ENCODE measurements around the gene PSMB11. TPM values are rescaled to one million over a fixed set of nuclear protein-coding genes. Genes with fewer than 3 reads are reported as not detected.

Gene PSMB11
- total and polyA plus RNA-seq, 5 experiments from 2014 or later, result 0.12 to 0.36 (median 0.23) TPM; not detected in 2

DNA sequence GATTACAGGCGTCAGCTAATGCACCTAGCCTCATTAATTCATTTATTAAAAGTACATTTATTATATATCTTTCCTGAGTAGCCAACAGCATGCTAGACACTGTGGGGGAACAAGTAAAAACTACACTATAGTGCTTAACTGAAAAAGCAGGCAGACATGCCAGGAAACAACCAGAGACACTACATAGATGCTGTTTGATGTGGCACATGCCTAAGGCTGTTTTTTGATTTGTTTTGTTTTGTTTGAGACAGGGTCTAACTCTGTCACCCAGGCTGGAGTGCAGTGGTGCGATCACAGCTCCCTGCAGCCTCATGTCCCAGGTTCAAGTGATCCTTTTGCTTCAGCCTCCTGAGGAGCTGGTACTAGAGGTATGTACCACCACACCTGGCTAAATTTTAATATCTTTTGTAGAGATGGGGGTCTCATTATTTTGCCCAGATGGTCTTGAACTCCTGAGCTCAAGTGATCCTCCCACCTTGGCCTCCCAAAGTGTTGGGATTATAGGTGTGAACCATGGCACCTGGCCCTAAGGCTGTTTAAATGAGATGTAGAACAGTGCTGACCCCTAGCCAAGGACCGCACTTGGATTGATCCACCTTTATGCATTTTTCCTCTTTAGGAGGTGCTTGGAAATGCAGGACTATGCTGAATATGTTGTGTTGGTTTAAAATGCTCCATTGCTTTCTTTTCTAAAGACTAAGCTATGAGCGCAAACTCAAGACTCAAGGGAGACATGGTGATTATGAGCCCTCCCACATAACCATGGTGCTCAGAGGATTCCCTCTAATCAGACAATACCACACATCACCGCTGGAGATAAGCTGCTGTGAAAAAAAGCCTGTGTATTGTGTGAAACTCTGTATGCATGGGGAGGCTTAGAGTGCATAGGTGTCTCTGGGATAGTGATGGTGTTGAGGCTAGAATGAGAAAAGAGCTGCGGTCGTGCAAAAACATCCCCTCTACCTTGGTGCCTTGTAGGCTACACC lies 21.6 kb upstream of the PSMB11 start:
- H3K27me3 Mint-ChIP-seq, result peaks cover 0 to 3% (median 0%) of the 10 kb centered on the region in 5 donors
- H3K36me3 Mint-ChIP-seq, result peaks cover 2 to 16% (median 3%) of the 10 kb centered on the region in 3 donors
- POLR2A ChIA-PET, result interaction anchor here (1.2 to 2.1 kb wide), 3 partner anchors 8 to 14 kb away, joined by 3 to 16 read pairs (median 10); no protein-coding TSS in a partner anchor
- DNase-seq (peak in 2 of 10 donors; percentile 15 to 33), ATAC-seq (peak; percentile 58 to 76)
- peaks cover 28 to 47% (median 40%) of the 10 kb centered on the region in 4 donors for H3K4me1 Mint-ChIP-seq
- peak overlapping the region in 9 of 10 donors; percentile 45 to 93 (median 82) for H3K27ac Mint-ChIP-seq
- peak overlapping the region in 9 of 10 donors; percentile 24 to 81 (median 45) for H3K4me3 Mint-ChIP-seq
- no peaks in the 10 kb centered on the region for H3K9me3 Mint-ChIP-seq

DNA sequence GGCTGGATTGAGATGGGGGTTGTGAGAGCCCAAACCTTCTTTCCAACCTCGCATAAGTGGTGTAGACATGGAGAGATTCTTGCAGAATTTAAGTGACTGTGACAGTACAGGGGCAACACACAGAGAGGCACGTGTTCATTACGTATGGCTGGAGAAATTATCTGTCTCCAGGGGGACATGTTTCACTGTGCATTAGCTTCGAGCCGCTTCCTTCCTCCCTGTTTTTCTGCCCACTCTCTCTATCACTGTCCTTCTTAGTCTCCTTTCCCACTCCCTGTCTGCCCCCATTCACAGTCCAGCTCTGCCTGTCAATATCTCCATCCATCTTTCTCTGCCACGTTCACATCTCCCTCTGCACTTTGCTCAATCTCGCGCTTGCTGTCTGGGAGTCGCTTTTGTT lies 20.6 kb upstream of the PSMB11 start:
- H3K27me3 Mint-ChIP-seq, result no peaks in the 10 kb centered on the region
- DNase-seq (no peak), ATAC-seq (peak in 1 of 2 donors; percentile 24)
- H3K36me3 Mint-ChIP-seq, result peaks cover 5 to 26% (median 9%) of the 10 kb centered on the region in 3 donors
- H3K9me3 Mint-ChIP-seq, result no peaks in the 10 kb centered on the region
- peaks cover 30 to 50% (median 43%) of the 10 kb centered on the region in 4 donors for H3K4me1 Mint-ChIP-seq
- H3K4me3 Mint-ChIP-seq, result peak overlapping the region in 7 of 10 donors; percentile 25 to 81 (median 65)
- POLR2A ChIA-PET, result interaction anchor here (1.1 to 2.1 kb wide), 3 partner anchors 9 to 15 kb away, joined by 3 to 16 read pairs (median 9); no protein-coding TSS in a partner anchor
- H3K27ac Mint-ChIP-seq, result peak overlapping the region in 9 of 10 donors; percentile 42 to 93 (median 82)

DNA sequence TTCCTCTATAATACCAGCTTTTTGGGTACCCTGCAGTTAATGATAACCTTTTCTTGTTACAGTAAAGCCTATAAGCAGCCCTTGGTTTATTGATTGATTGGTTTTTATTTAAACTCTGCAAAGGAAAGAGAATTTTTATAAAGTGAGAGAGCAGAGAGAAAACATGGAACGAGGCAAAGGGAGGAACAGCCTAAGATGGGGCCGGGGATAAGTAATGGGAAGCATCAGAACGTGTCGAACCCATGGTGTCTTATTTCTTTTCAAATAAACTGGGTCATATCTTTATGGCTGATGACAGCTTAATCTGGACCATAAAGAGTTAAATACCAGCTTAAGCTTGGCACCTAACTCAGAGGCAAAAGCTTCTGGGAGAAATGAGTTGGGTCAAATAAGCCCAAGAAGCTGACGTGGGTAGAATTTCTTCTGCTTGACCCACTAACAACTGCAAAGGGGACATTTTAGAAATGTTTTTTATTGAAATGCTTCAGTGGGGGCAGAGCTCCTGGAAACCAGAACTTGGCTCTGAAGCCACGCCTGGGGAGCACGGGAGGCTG lies 20.0 kb upstream of the PSMB11 start:
- Mint-ChIP-seq H3K9me3 (no peaks in the 10 kb centered on the region), H3K4me3 (peak overlapping the region in 7 of 10 donors; percentile 5 to 81 (median 58)), H3K27me3 (no peaks in the 10 kb centered on the region), H3K4me1 (peaks cover 30 to 50% (median 43%) of the 10 kb centered on the region in 4 donors), H3K36me3 (peaks cover 5 to 26% (median 9%) of the 10 kb centered on the region in 3 donors), H3K27ac (peak overlapping the region in 9 of 10 donors; percentile 49 to 93 (median 82))
- ATAC-seq (no peak), DNase-seq (no peak)
- POLR2A ChIA-PET, result interaction anchor here (1.0 to 1.1 kb wide), 2 partner anchors 15 to 432 kb away, joined by 3 to 8 read pairs; no protein-coding TSS in a partner anchor

DNA sequence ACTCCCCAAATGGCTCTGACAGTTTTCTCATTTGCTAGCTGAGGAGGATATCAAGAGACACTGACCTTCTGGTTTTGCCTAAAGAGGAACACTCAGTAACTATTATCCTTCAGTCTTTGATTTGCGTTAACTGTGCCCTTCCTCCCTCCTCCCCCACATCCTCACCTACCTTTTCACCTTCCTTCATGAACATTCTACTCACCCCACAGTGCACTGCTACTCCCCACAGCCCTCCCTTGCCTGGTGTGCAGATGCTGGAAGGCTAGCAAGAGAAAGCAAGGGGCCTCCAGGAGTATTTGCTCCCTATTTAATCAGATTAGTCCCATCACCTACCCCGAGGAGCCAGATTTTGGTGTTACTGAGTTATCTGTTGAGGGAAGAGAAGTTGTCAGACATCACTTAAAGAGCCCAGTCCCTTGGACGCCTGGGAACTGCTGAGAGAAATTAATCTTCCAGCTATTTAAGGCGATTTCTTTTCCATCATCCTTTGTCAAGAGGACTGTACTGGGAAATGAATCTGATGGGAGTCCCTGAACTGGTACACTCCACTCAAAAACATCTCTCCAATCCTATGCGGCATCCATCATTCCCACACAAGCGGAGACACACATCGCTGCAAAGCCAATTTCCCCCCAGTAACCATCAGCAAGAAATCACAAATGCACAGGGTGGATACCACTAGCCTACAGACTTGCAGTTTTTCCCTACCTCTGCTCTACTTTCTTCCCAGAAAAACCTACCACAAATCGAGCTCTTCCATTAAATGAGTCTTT lies 18.8 kb upstream of the PSMB11 start:
- no peaks in the 10 kb centered on the region for H3K27me3 Mint-ChIP-seq
- DNase-seq (peak in 1 of 10 donors; percentile 19), ATAC-seq (peak in 1 of 2 donors; percentile 64)
- POLR2A ChIA-PET, result interaction anchor here (1.1 to 3.2 kb wide), 3 partner anchors 8 to 28 kb away, joined by 3 to 18 read pairs (median 3); no protein-coding TSS in a partner anchor
- H3K27ac Mint-ChIP-seq, result peak overlapping the region; percentile 27 to 93 (median 82)
- no peaks in the 10 kb centered on the region for H3K9me3 Mint-ChIP-seq
- H3K4me3 Mint-ChIP-seq, result peak overlapping the region in 8 of 10 donors; percentile 5 to 63 (median 39)
- peaks cover 5 to 32% (median 10%) of the 10 kb centered on the region in 3 donors for H3K36me3 Mint-ChIP-seq
- H3K4me1 Mint-ChIP-seq, result peaks cover 33 to 58% (median 50%) of the 10 kb centered on the region in 4 donors

DNA sequence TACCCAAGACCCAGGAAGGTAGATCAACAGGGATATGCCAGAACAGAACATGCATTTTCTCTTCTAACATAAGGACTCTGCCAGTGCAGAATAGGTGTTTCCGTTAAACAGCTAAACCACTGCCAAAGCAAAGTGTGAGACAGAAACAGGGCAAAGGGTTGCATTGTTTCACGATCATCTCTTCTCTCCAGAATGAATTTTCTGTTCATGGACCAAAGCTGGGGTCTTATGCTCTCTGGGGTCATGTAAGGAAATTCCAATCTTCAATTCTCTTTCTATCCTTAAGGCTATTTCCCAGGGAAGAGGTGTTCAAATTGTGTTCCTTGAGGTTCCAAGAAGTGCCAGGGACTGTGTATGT lies 18.2 kb upstream of the PSMB11 start:
- Mint-ChIP-seq H3K9me3 (no peaks in the 10 kb centered on the region), H3K4me3 (peak overlapping the region in 1 of 10 donors; percentile 13), H3K4me1 (peaks cover 35 to 62% (median 54%) of the 10 kb centered on the region in 4 donors), H3K36me3 (peaks cover 5 to 32% (median 10%) of the 10 kb centered on the region in 3 donors), H3K27me3 (no peaks in the 10 kb centered on the region), H3K27ac (peak overlapping the region in 2 of 10 donors; percentile 35 to 81)
- DNase-seq (no peak), ATAC-seq (no peak)
- POLR2A ChIA-PET, result interaction anchor here (0.8 to 3.2 kb wide), 4 partner anchors 9 to 28 kb away, joined by 3 to 18 read pairs (median 3); no protein-coding TSS in a partner anchor

DNA sequence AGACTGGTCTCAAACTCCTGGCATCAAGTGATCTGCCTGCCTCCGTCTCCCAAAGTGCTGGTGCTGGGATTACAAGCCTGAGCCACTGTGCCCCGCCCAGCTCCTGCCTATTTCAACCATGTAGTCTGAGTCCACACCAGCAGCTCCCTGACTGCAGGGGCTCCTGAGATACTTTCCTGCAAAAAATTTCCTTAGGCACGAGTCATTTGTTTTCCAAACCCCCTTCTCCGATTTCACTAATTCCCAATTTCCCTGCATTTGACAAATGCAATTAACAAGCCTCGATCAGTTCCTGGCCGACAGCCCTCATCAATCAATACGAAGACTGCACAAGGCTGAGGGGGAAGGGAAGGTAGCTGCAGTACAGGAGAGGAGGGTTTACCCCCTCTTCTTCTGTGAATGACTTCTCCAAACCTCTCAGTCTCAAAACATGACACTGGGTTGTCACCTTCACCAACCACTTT lies 17.4 kb upstream of the PSMB11 start:
- H3K36me3 Mint-ChIP-seq, result peaks cover 5 to 32% (median 10%) of the 10 kb centered on the region in 3 donors
- peaks cover 40 to 70% (median 62%) of the 10 kb centered on the region in 4 donors for H3K4me1 Mint-ChIP-seq
- peak overlapping the region in 1 of 10 donors; percentile 2 for H3K4me3 Mint-ChIP-seq
- no peak for DNase-seq
- POLR2A ChIA-PET, result interaction anchor here (0.8 to 3.2 kb wide), 2 partner anchors 9 to 18 kb away, joined by 3 to 18 read pairs; no protein-coding TSS in a partner anchor
- peak overlapping the region in 4 of 10 donors; percentile 37 to 89 (median 70) for H3K27ac Mint-ChIP-seq
- no peaks in the 10 kb centered on the region for H3K9me3 Mint-ChIP-seq
- no peaks in the 10 kb centered on the region for H3K27me3 Mint-ChIP-seq
- no peak for ATAC-seq

DNA sequence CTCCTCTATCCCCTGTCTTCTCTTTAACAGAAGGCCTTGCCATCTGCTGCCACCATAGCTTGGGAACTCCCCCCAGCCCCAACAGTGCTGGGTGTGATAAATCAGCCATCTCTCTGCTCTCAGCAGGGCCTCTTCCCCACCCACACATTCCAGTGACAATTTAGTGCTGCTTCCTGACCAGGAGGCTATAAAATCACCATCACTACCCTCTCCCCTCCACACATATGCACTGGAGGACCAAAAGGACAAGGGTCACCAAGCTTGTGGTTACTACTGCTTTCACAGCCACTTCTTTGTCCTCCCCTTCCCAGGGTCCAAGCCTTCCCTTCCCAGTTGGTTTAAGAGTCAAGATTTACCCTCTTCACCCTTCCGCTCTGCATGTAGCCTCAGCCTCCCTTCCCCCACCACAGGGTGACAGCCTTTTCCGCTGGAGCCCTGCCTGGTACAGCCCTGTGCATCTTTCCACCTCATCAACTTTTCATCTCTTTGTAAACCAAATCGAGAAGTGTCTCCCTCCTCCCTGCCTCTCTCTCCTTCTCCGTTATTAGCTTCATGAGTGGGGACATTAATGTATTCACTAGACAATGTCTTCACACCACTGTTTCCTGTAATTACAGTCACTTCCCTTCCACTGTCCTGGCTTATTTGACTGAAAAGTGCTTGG lies 16.7 kb upstream of the PSMB11 start:
- DNase-seq (no peak), ATAC-seq (no peak)
- H3K4me1 Mint-ChIP-seq, result peaks cover 40 to 70% (median 59%) of the 10 kb centered on the region in 4 donors
- peak overlapping the region in 7 of 10 donors; percentile 37 to 89 (median 63) for H3K27ac Mint-ChIP-seq
- H3K4me3 Mint-ChIP-seq, result peak overlapping the region in 2 of 10 donors; percentile 2 to 39
- no peaks in the 10 kb centered on the region for H3K27me3 Mint-ChIP-seq
- POLR2A ChIA-PET, result interaction anchor here (3.2 kb wide), 1 partner anchor 18 kb away, joined by 18 read pairs; no protein-coding TSS in a partner anchor
- H3K36me3 Mint-ChIP-seq, result peaks cover 5 to 32% (median 10%) of the 10 kb centered on the region in 3 donors
- H3K9me3 Mint-ChIP-seq, result no peaks in the 10 kb centered on the region

DNA sequence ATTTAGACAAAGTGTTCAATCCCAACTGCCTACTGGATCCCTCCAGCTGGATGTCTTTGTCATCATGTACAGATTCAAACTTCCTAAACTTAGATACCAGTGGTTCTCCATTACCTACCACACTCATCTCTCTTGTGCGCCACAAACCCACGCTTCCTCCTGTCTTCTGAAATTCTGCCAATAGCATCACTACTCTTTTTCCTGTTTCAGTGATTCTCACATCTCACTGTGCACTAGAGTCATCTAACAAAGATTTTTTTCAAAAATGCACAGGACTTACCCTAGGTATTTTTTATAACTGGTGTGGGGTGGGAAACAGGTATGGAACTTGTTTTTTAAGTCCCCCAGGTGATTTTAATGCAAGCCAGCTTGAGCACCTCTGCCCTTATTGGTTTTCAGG lies 13.2 kb upstream of the PSMB11 start:
- H3K4me3 Mint-ChIP-seq, result peak overlapping the region; percentile 2 to 73 (median 30)
- H3K27me3 Mint-ChIP-seq, result no peaks in the 10 kb centered on the region
- H3K36me3 Mint-ChIP-seq, result peaks cover 10 to 61% (median 24%) of the 10 kb centered on the region in 3 donors
- H3K9me3 Mint-ChIP-seq, result no peaks in the 10 kb centered on the region
- POLR2A ChIA-PET, result interaction anchor here (0.9 to 1.7 kb wide), 3 partner anchors 18 to 40 kb away, joined by 3 to 7 read pairs (median 3); no protein-coding TSS in a partner anchor
- peak in 7 of 10 donors; percentile 15 to 69 (median 29) for DNase-seq
- H3K4me1 Mint-ChIP-seq, result peaks cover 28 to 56% (median 50%) of the 10 kb centered on the region in 4 donors
- peak overlapping the region; percentile 44 to 94 (median 88) for H3K27ac Mint-ChIP-seq
- peak; percentile 90 to 99 for ATAC-seq

DNA sequence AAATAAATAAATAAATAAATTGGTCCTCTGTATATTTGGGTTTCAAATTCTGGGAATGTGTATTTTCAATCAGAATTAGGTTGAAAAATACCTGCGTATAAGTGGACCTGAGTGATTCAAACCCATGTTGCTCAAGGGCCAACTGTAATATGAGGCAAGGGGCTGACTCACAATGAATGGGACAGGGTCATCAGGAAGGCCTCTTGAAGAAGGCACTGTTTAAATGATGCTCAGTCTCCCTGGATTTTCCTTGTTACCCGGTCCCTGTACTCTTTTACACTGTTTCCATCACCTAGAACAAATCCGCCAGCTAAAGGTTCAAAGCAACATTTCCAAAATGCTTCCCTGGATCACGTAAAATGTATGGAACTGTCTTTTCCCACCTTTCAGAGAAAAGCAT lies 11.1 kb upstream of the PSMB11 start:
- peaks cover 5 to 42% (median 16%) of the 10 kb centered on the region in 3 donors for H3K36me3 Mint-ChIP-seq
- ATAC-seq (no peak), DNase-seq (no peak)
- no peaks in the 10 kb centered on the region for H3K27me3 Mint-ChIP-seq
- POLR2A ChIA-PET, result interaction anchor here (0.6 to 3.6 kb wide), 2 partner anchors 11 to 1815 kb away, joined by 3 to 10 read pairs; no protein-coding TSS in a partner anchor
- H3K4me1 Mint-ChIP-seq, result peaks cover 22 to 55% (median 50%) of the 10 kb centered on the region in 4 donors
- peak overlapping the region in 1 of 10 donors; percentile 25 for H3K27ac Mint-ChIP-seq
- H3K9me3 Mint-ChIP-seq, result peaks cover 0 to 2% (median 0%) of the 10 kb centered on the region in 9 donors
- H3K4me3 Mint-ChIP-seq, result no peak overlapping the region

DNA sequence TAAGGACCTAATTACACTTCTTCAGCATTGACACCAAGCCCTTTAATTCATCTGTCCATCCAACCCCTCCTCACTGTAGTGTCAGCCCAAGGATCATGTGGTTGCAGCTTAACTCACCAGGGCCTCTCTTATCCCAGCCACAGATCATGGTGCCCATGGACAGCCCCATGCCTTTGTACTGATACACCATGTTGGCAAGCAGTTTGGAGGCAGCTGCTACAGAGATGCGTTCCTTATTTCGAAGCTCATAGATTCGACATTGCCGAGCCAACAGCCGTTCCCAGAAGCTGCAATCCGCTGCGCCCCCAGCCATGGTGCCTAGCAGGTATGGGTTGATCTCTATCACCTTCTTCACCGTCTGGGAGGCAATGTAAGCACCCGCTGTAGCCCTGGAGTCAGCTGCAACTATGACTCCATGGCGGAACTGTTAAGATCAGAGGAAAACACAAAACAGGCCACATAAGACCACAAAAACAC lies 8.7 kb upstream of the PSMB11 start:
- Mint-ChIP-seq H3K36me3 (peaks cover 5 to 31% (median 14%) of the 10 kb centered on the region in 3 donors), H3K9me3 (peaks cover 0 to 2% (median 0%) of the 10 kb centered on the region in 9 donors), H3K4me3 (peak overlapping the region; percentile 87 to 96 (median 91)), H3K27ac (peak overlapping the region; percentile 37 to 98 (median 94)), H3K27me3 (no peaks in the 10 kb centered on the region), H3K4me1 (peaks cover 17 to 51% (median 42%) of the 10 kb centered on the region in 4 donors)
- DNase-seq (no peak), ATAC-seq (no peak)
- POLR2A ChIA-PET, result interaction anchor here (0.7 to 4.9 kb wide), 5 partner anchors 9 to 26 kb away, joined by 3 to 37 read pairs (median 5); no protein-coding TSS in a partner anchor
